Neural cell (in vitro differentiated cells): ENCODE results near the gene RSKR. TPM values are rescaled to one million over a fixed set of nuclear protein-coding genes. Genes with fewer than 3 reads are reported as not detected.
"Not testable (repeated sequence)": the region's sequence is repeated elsewhere in the genome, so short reads cannot be mapped to it uniquely, and the experiment has no call there.

Experiments used
- H2AFZ ChIP-seq: fragments of 200-600, 300-800 bp; sonication (generic), shearing (Covaris generic); 2 replicates; pipeline ENCODE4 v1.6.0; 2014; ENCODE audit warnings: low read depth, mild to moderate bottlenecking, antibody characterized with exemption, low read length, moderate library complexity
- H3F3A ChIP-seq: fragments of 200-600 bp; shearing (Covaris generic); 2 replicates; pipeline ENCODE4 v1.6.1; 2016; ENCODE audit warnings: mild to moderate bottlenecking, moderate library complexity, mixed read lengths, antibody characterized with exemption, low read length; ENCODE audit not compliant: insufficient read depth, poor library complexity, severe bottlenecking
- H3K27ac ChIP-seq: fragments of 200-600, 300-800 bp; sonication (generic), shearing (Covaris generic); 2 replicates; pipeline ENCODE4 v1.5.1; 2014; ENCODE audit warnings: mild to moderate bottlenecking, low read length, moderate library complexity
- H3K27me3 ChIP-seq: fragments of 300-800, 200-600 bp; sonication (generic), shearing (Covaris generic); 2 replicates; pipeline ENCODE4 v1.6.0; 2014; ENCODE audit warnings: mild to moderate bottlenecking, low read depth, low read length, moderate library complexity; ENCODE audit not compliant: insufficient read depth
- H3K36me3 ChIP-seq: fragments of 300-800, 200-600 bp; sonication (generic), shearing (Covaris generic); 2 replicates; pipeline ENCODE4 v1.5.1; 2014; ENCODE audit warnings: mild to moderate bottlenecking, antibody characterized with exemption, low read length, moderate library complexity; ENCODE audit not compliant: insufficient read depth
- H3K4me2 ChIP-seq: fragments of 300-800, 200-600 bp; sonication (generic), shearing (Covaris generic); 2 replicates; pipeline ENCODE4 v1.6.0; 2014; ENCODE audit warnings: mild to moderate bottlenecking, low read length
- H3K4me3 ChIP-seq: fragments of 300-800, 200-600 bp; sonication (generic), shearing (Covaris generic); 2 replicates; pipeline ENCODE4 v1.5.1; 2014; ENCODE audit warnings: mild to moderate bottlenecking, low read length, moderate library complexity
- H3K79me2 ChIP-seq: fragments of 200-600 bp; shearing (Covaris generic); replicated peaks from 2 replicates; pipeline ENCODE4 v1.6.0; 2014; ENCODE audit warnings: mild to moderate bottlenecking, low read length, moderate library complexity; ENCODE audit not compliant: insufficient read depth
- H3K9ac ChIP-seq: fragments of 300-800, 200-600 bp; sonication (generic), shearing (Covaris generic); 2 replicates; pipeline ENCODE4 v1.6.1; 2016; ENCODE audit warnings: mild to moderate bottlenecking, low read length, mixed read lengths
- H3K9me2 ChIP-seq: fragments of 200-600 bp; shearing (Covaris generic); 2 replicates; pipeline ENCODE4 v1.6.1; 2016; ENCODE audit warnings: mild to moderate bottlenecking, low read length, mixed read lengths; ENCODE audit not compliant: insufficient read depth
- H3K9me3 ChIP-seq: fragments of 200-600, 300-800 bp; sonication (generic), shearing (Covaris generic); 2 replicates; pipeline ENCODE4 v1.6.1; 2016; ENCODE audit warnings: mild to moderate bottlenecking, mixed run types, low read length, moderate library complexity, mixed read lengths
- H4K20me1 ChIP-seq: fragments of 200-600 bp; shearing (Covaris generic); 2 replicates; pipeline ENCODE4 v1.6.1; 2016; ENCODE audit warnings: mild to moderate bottlenecking, mixed run types; ENCODE audit not compliant: insufficient read depth
- EP300 ChIP-seq: fragments of 450-650 bp; conservative IDR thresholded peaks from 2 replicates; pipeline ENCODE4 v1.6.1; 2014; ENCODE audit warnings: antibody characterized with exemption, mild to moderate bottlenecking, moderate library complexity; ENCODE audit not compliant: poor library complexity, severe bottlenecking
- EZH2 ChIP-seq: fragments of 200-600, 300-800 bp; shearing (Covaris generic), sonication (generic); IDR thresholded peaks from 2 replicates; pipeline ENCODE4 v1.6.1; 2014; ENCODE audit warnings: antibody characterized with exemption, low read length, borderline replicate concordance, mild to moderate bottlenecking; ENCODE audit not compliant: insufficient read depth, poor library complexity, severe bottlenecking
- MXI1 ChIP-seq: fragments of 450-650 bp; conservative IDR thresholded peaks from 2 replicates; pipeline ENCODE4 v1.6.1; 2014; ENCODE audit warnings: antibody characterized with exemption, mild to moderate bottlenecking; ENCODE audit not compliant: poor library complexity, severe bottlenecking
- POLR2AphosphoS5 ChIP-seq: IDR thresholded peaks from 2 replicates; pipeline ENCODE4 v1.6.1; 2012
- RAD21 ChIP-seq: fragments of 450-650 bp; conservative IDR thresholded peaks from 2 replicates; pipeline ENCODE4 v1.6.1; 2014; ENCODE audit warnings: antibody characterized with exemption, mild to moderate bottlenecking, moderate library complexity
- SMC3 ChIP-seq: fragments of 450-650 bp; conservative IDR thresholded peaks from 2 replicates; pipeline ENCODE4 v1.6.1; 2014; ENCODE audit warnings: antibody characterized with exemption, mild to moderate bottlenecking, moderate library complexity; ENCODE audit not compliant: poor library complexity
- TAF1 ChIP-seq: IDR thresholded peaks from 2 replicates; pipeline ENCODE4 v1.6.1; 2012; ENCODE audit warnings: low read depth
- polyA plus RNA-seq: library from polyadenylated mRNA; depleted of rRNA; stranded (reverse); fragments of >200 nt; gene quantifications from 2 replicates; pipeline ENCODE4 v1.2.3, GENCODE V29; 2014
- TF ChIP-seq, protein P1 (sequence below): IDR thresholded peaks from 2 replicates; pipeline ENCODE4 v1.6.1; 2012; ENCODE audit warnings: borderline replicate concordance
- TF ChIP-seq, protein P2 (sequence below): fragments of 450-650 bp; IDR thresholded peaks from 2 replicates; pipeline ENCODE4 v1.5.1; 2014; ENCODE audit warnings: antibody characterized with exemption, mild to moderate bottlenecking, moderate library complexity; ENCODE audit not compliant: poor library complexity, severe bottlenecking

Gene RSKR
- polyA plus RNA-seq, 1 donor from 2014 or later: 47.5 TPM

DNA sequence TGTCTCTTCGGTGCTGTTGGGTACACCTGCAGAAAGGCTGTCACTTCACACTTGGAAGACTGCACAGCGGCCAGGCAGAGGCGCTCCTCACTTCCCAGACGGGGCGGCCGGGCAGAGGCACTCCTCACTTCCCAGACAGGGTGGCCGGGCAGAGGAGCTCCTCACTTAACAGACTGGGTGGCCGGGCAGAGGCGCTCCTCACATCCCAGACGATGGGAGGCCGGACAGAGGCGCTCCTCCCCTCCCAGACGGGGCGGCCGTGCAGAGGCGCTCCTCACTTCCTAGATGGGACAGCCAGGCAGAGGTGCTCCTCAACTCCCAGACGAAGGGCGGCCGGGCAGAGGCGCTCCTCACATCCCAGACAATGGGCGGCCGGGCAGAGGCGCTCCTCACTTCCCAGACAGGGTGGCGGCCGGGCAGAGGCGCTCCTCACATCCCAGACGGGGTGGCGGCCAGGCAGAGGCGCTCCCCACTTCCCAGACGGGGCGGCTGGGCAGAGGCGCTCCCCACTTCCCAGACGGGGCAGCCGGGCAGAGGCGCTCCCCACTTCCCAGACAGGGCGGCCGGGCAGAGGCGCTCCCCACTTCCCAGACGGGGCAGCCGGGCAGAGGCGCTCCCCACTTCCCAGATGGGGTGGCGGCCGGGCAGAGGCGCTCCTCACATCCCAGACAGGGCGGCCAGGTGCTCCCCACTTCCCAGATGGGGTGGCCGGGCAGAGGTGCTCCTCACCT, 44.9 kb upstream of the RSKR start:
- not testable (repeated sequence) for H3F3A ChIP-seq, H2AFZ ChIP-seq, H3K9ac ChIP-seq, H3K9me2 ChIP-seq, H3K9me3 ChIP-seq, H3K36me3 ChIP-seq, H3K4me3 ChIP-seq, H3K4me2 ChIP-seq, H4K20me1 ChIP-seq, H3K27me3 ChIP-seq, H3K27ac ChIP-seq
- H3K79me2 ChIP-seq: peaks cover 45% of the 10 kb centered on the region

DNA sequence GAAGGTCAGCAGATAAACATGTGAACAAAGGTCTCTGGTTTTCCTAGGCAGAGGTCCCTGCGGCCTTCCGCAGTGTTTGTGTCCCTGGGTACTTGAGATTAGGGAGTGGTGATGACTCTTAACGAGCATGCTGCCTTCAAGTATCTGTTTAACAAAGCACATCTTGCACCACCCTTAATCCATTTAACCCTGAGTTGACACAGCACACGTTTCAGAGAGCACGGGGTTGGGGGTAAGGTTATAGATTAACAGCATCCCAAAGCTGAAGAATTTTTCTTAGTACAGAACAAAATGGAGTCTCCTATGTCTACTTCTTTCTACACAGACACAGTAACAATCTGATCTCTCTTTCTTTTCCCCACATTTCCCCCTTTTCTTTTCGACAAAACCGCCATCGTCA, 44.4 kb upstream of the RSKR start:
- H3K27me3 ChIP-seq, H3K9me2 ChIP-seq, H3F3A ChIP-seq, H3K4me3 ChIP-seq, H3K9me3 ChIP-seq, H3K36me3 ChIP-seq, H4K20me1 ChIP-seq, H3K9ac ChIP-seq, H2AFZ ChIP-seq, H3K27ac ChIP-seq, H3K4me2 ChIP-seq: not testable (repeated sequence)
- H3K79me2 ChIP-seq: peaks cover 39% of the 10 kb centered on the region

DNA sequence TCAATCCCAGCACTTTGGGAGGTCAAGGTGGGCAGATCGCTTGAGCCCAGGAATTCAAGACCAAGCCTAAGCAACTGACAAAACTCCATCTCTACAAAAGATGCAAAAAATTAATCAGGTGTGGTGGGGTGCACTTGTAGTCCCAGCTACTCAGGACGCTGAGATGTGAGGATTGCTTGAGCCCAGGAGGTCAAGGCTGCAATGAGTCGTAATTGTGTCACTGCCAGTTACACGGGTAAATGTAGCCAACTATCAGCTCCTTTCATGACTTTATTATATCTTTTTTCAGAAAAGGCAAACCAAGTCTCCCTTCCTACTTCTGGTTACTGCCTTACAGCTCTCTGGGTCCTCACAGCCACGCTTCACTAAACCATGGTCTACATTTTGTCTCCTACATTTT, 43.8 kb upstream of the RSKR start:
- Histone ChIP-seq H2AFZ (no peak overlapping the region), H3K36me3 (no peaks in the 10 kb centered on the region), H3K79me2 (peaks cover 37% of the 10 kb centered on the region), H3F3A (no peaks in the 10 kb centered on the region), H3K4me2 (no peak overlapping the region), H3K27ac (no peak overlapping the region), H4K20me1 (no peaks in the 10 kb centered on the region), H3K4me3 (no peak overlapping the region), H3K9me3 (no peaks in the 10 kb centered on the region), H3K27me3 (no peaks in the 10 kb centered on the region), H3K9ac (no peak overlapping the region), H3K9me2 (no peaks in the 10 kb centered on the region)
- TF ChIP-seq TAF1 (no peak), EP300 (no peak), RAD21 (no peak), MXI1 (no peak), EZH2 (no peak), SMC3 (no peak), POLR2AphosphoS5 (no peak)
- TF ChIP-seq, protein P1, sequence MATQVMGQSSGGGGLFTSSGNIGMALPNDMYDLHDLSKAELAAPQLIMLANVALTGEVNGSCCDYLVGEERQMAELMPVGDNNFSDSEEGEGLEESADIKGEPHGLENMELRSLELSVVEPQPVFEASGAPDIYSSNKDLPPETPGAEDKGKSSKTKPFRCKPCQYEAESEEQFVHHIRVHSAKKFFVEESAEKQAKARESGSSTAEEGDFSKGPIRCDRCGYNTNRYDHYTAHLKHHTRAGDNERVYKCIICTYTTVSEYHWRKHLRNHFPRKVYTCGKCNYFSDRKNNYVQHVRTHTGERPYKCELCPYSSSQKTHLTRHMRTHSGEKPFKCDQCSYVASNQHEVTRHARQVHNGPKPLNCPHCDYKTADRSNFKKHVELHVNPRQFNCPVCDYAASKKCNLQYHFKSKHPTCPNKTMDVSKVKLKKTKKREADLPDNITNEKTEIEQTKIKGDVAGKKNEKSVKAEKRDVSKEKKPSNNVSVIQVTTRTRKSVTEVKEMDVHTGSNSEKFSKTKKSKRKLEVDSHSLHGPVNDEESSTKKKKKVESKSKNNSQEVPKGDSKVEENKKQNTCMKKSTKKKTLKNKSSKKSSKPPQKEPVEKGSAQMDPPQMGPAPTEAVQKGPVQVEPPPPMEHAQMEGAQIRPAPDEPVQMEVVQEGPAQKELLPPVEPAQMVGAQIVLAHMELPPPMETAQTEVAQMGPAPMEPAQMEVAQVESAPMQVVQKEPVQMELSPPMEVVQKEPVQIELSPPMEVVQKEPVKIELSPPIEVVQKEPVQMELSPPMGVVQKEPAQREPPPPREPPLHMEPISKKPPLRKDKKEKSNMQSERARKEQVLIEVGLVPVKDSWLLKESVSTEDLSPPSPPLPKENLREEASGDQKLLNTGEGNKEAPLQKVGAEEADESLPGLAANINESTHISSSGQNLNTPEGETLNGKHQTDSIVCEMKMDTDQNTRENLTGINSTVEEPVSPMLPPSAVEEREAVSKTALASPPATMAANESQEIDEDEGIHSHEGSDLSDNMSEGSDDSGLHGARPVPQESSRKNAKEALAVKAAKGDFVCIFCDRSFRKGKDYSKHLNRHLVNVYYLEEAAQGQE: no peak
- TF ChIP-seq, protein P2, sequence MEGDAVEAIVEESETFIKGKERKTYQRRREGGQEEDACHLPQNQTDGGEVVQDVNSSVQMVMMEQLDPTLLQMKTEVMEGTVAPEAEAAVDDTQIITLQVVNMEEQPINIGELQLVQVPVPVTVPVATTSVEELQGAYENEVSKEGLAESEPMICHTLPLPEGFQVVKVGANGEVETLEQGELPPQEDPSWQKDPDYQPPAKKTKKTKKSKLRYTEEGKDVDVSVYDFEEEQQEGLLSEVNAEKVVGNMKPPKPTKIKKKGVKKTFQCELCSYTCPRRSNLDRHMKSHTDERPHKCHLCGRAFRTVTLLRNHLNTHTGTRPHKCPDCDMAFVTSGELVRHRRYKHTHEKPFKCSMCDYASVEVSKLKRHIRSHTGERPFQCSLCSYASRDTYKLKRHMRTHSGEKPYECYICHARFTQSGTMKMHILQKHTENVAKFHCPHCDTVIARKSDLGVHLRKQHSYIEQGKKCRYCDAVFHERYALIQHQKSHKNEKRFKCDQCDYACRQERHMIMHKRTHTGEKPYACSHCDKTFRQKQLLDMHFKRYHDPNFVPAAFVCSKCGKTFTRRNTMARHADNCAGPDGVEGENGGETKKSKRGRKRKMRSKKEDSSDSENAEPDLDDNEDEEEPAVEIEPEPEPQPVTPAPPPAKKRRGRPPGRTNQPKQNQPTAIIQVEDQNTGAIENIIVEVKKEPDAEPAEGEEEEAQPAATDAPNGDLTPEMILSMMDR: no peak
